HCT116 (cell line): Measurements from ENCODE around the gene CSRP1. TPM values are rescaled to one million over a fixed set of nuclear protein-coding genes. Genes with fewer than 3 reads are reported as not detected.

ENCODE experiments used
- ATAC-seq: fragments of 200-7000 bp; cut with Tn5 transposase; 2 replicates; pipeline ENCODE4 v1.9.1; 2020; ENCODE audit warnings: mild to moderate bottlenecking, moderate library complexity
- BruUV-seq: library from RNA; stranded (reverse); fragments of 400-500 nt; replicated peaks from 2 replicates; lab custom pipeline; 2021; lab: Mats Ljungman, UMichigan
- CTCF ChIA-PET: fragments of 300-600 bp; sonication (Branson Sonifier 250); formaldehyde crosslinking; loops from one replicate; lab custom pipeline; 2021; ENCODE audit warnings: antibody characterized with exemption; lab: Charles Lee
- POLR2A ChIA-PET: fragments of 300-600, 350-600 bp; sonication (Branson Sonifier 250); formaldehyde crosslinking; loops from one replicate; lab custom pipeline; 2021; ENCODE audit warnings: antibody characterized with exemption; lab: Charles Lee
- RAD21 ChIA-PET, 2 experiments: fragments of 300-600 bp; sonication (Branson Sonifier 250); formaldehyde crosslinking; loops; one replicate each; lab custom pipeline; 2023; ENCODE audit warnings: low total read pairs in 2 of 2; ENCODE audit not compliant: uncharacterized antibody in 2 of 2, unreplicated experiment in 2 of 2, low non-redundant PET in 1 of 2; lab: Charles Lee
- DNase-seq: peaks from one replicate; pipeline ENCODE4 v3.0.0-alpha.2; 2010; ENCODE audit warnings: low read depth, low spot score
- H2AFZ ChIP-seq: fragments of 200-600 bp; shearing (Covaris generic), sonication (generic); 2 replicates; pipeline ENCODE4 v1.6.1; 2017; ENCODE audit warnings: low read depth, mixed run types, mixed read lengths, antibody characterized with exemption, low read length; ENCODE audit not compliant: poor library complexity, severe bottlenecking
- H3K27ac ChIP-seq: 2 replicates; pipeline ENCODE4 v1.5.1; 2012; ENCODE audit warnings: low read depth, low read length
- H3K27me3 ChIP-seq: fragments of 200-600 bp; sonication (generic); 2 replicates; pipeline ENCODE4 v1.6.1; 2016; ENCODE audit warnings: mixed run types, low read length, mixed read lengths; ENCODE audit not compliant: insufficient read depth
- H3K36me3 ChIP-seq, 2 experiments: fragments of 200-500 bp in 1 of 2; fragments of 200-600 bp in 1 of 2; sonication (Bioruptor generic) in 1 of 2; sonication (generic) in 1 of 2; 2 replicates each; pipeline versions ENCODE4 v1.5.1 to v1.6.1; 2014 to 2016; ENCODE audit warnings: low read length in 2 of 2, inconsistent platforms in 1 of 2, mixed read lengths in 1 of 2, mixed run types in 1 of 2; ENCODE audit not compliant: insufficient read depth in 2 of 2, control insufficient read depth in 1 of 2
- H3K4me1 ChIP-seq, 2 experiments: fragments of 200-600 bp in 1 of 2; sonication (generic) in 1 of 2; 2 replicates each; pipeline versions ENCODE4 v1.5.1 to v1.6.1; 2012 to 2017; ENCODE audit warnings: low read length in 2 of 2, inconsistent platforms in 1 of 2, mild to moderate bottlenecking in 1 of 2, mixed read lengths in 1 of 2, mixed run types in 1 of 2, moderate library complexity in 1 of 2; ENCODE audit not compliant: insufficient read depth in 2 of 2, control insufficient read depth in 1 of 2
- H3K4me2 ChIP-seq: fragments of 200-600 bp; sonication (generic); 2 replicates; pipeline ENCODE4 v1.6.1; 2017; ENCODE audit warnings: mixed run types, low read length, mixed read lengths
- H3K4me3 ChIP-seq, 2 experiments: fragments of 200-600 bp in 1 of 2; sonication (generic) in 1 of 2; replicated peaks in 1 of 2; 2 replicates each; pipeline ENCODE4 v1.5.1; 2011 to 2016; ENCODE audit warnings: low read length in 2 of 2, control low read depth in 1 of 2, low read depth in 1 of 2, mild to moderate bottlenecking in 1 of 2, mixed read lengths in 1 of 2, mixed run types in 1 of 2
- H3K79me2 ChIP-seq: fragments of 200-600 bp; sonication (generic); 2 replicates; pipeline ENCODE4 v1.6.1; 2017; ENCODE audit warnings: mild to moderate bottlenecking, mixed run types, low read length, moderate library complexity, mixed read lengths; ENCODE audit not compliant: insufficient read depth
- H3K9ac ChIP-seq: fragments of 200-600 bp; sonication (generic); 2 replicates; pipeline ENCODE4 v1.6.1; 2016; ENCODE audit warnings: low read length, mixed read lengths
- H3K9me2 ChIP-seq: fragments of 200-600 bp; sonication (generic), shearing (Covaris generic); 2 replicates; pipeline ENCODE4 v1.6.1; 2017; ENCODE audit warnings: mixed run types, mild to moderate bottlenecking, moderate library complexity; ENCODE audit not compliant: insufficient read depth
- H3K9me3 ChIP-seq, 2 experiments: fragments of 200-500 bp in 1 of 2; fragments of 200-600 bp in 1 of 2; sonication (Bioruptor generic) in 1 of 2; sonication (generic) in 1 of 2; 2 replicates each; pipeline ENCODE4 v1.6.1; 2014 to 2017; ENCODE audit warnings: low read length in 2 of 2, mixed read lengths in 2 of 2, inconsistent platforms in 1 of 2, low read depth in 1 of 2, mild to moderate bottlenecking in 1 of 2, mixed run types in 1 of 2, moderate library complexity in 1 of 2; ENCODE audit not compliant: control insufficient read depth in 1 of 2, insufficient read depth in 1 of 2
- H4K20me1 ChIP-seq: fragments of 200-600 bp; sonication (generic), shearing (Covaris generic); 2 replicates; pipeline ENCODE4 v1.6.1; 2017; ENCODE audit warnings: mixed run types, mild to moderate bottlenecking, moderate library complexity; ENCODE audit not compliant: insufficient read depth
- CEBPB ChIP-seq: IDR thresholded peaks from 2 replicates; pipeline ENCODE4 v1.6.1; 2012; ENCODE audit warnings: low read depth
- CTCF ChIP-seq, 3 experiments: fragments of 200-600 bp in 1 of 3; sonication (generic) in 1 of 3; IDR thresholded peaks in 2 of 3; conservative IDR thresholded peaks in 1 of 3; 2 replicates each; pipeline ENCODE4 v1.5.1; 2012 to 2017; ENCODE audit warnings: low read depth in 2 of 3, low read length in 2 of 3, antibody characterized with exemption in 1 of 3, borderline replicate concordance in 1 of 3, control low read depth in 1 of 3, mild to moderate bottlenecking in 1 of 3, mixed read lengths in 1 of 3, mixed run types in 1 of 3, moderate library complexity in 1 of 3; ENCODE audit not compliant: insufficient read depth in 1 of 3
- EGR1 ChIP-seq: IDR thresholded peaks from 2 replicates; pipeline ENCODE4 v1.6.1; 2012; ENCODE audit warnings: low read depth
- ELF1 ChIP-seq: IDR thresholded peaks from 2 replicates; pipeline ENCODE4 v1.6.1; 2012; ENCODE audit warnings: low read depth, borderline replicate concordance
- EZH2 ChIP-seq: fragments of 200-600 bp; sonication (generic); IDR thresholded peaks from 2 replicates; pipeline ENCODE4 v1.6.1; 2017; ENCODE audit warnings: antibody characterized with exemption, mixed run types
- FOSL1 ChIP-seq: IDR thresholded peaks from 2 replicates; pipeline ENCODE4 v1.6.1; 2012; ENCODE audit warnings: low read depth
- JUND ChIP-seq: IDR thresholded peaks from 2 replicates; pipeline ENCODE4 v1.6.1; 2012
- POLR2A ChIP-seq: IDR thresholded peaks from 2 replicates; pipeline ENCODE4 v1.7.0; 2011; ENCODE audit warnings: borderline replicate concordance; ENCODE audit not compliant: insufficient read depth, insufficient read length; ENCODE audit errors: extremely low read depth
- POLR2AphosphoS5 ChIP-seq: IDR thresholded peaks from 2 replicates; pipeline ENCODE4 v1.6.1; 2011; ENCODE audit warnings: mild to moderate bottlenecking, low read depth, low read length, moderate library complexity
- RAD21 ChIP-seq: IDR thresholded peaks from 2 replicates; pipeline ENCODE4 v1.6.1; 2012; ENCODE audit warnings: low read depth, mild to moderate bottlenecking
- SIN3A ChIP-seq: IDR thresholded peaks from 2 replicates; pipeline ENCODE4 v1.6.1; 2012; ENCODE audit warnings: low read depth
- SP1 ChIP-seq: IDR thresholded peaks from 2 replicates; pipeline ENCODE4 v1.6.1; 2012; ENCODE audit warnings: low read depth
- SRF ChIP-seq: IDR thresholded peaks from 2 replicates; pipeline ENCODE4 v1.6.1; 2012; ENCODE audit warnings: low read depth
- TCF7L2 ChIP-seq: IDR thresholded peaks from 2 replicates; pipeline ENCODE4 v1.7.0; 2011; ENCODE audit warnings: borderline replicate concordance, inconsistent platforms; ENCODE audit not compliant: insufficient read depth, insufficient read length; ENCODE audit errors: extremely low read depth
- YY1 ChIP-seq: IDR thresholded peaks from 2 replicates; pipeline ENCODE4 v1.6.1; 2011; ENCODE audit warnings: low read length, low read depth, moderate library complexity, mild to moderate bottlenecking; ENCODE audit not compliant: insufficient replicate concordance; ENCODE audit errors: extremely low read depth
- ZBTB33 ChIP-seq: IDR thresholded peaks from 2 replicates; pipeline ENCODE4 v1.6.1; 2011; ENCODE audit warnings: mild to moderate bottlenecking, low read length, moderate library complexity; ENCODE audit not compliant: insufficient replicate concordance; ENCODE audit errors: extremely low read depth
- ZFX ChIP-seq: fragments of 450-650 bp; IDR thresholded peaks from 2 replicates; pipeline ENCODE4 v1.6.1; 2017
- ZNF274 ChIP-seq: fragments of 200-500 bp; sonication (Bioruptor generic); IDR thresholded peaks from 2 replicates; pipeline ENCODE4 v1.6.1; 2014; ENCODE audit warnings: mild to moderate bottlenecking, low read depth, low read length, inconsistent platforms
- intact Hi-C: fragments of 100-400 bp; cut with micrococcal nuclease; formaldehyde crosslinking; loops from 2 replicates; pipeline ENCODE4 v1.10.0; 2022
- total RNA-seq: library from RNA; stranded (reverse); gene quantifications from one replicate; pipeline ENCODE4 v1.2.1, GENCODE V29; 2021; ENCODE audit not compliant: unreplicated experiment
- TF ChIP-seq, protein P1 (sequence below): IDR thresholded peaks from 2 replicates; pipeline ENCODE4 v1.6.1; 2012
- TF ChIP-seq, protein P2 (sequence below): IDR thresholded peaks from 2 replicates; pipeline ENCODE4 v1.6.1; 2012; ENCODE audit warnings: low read depth

Gene CSRP1
- total RNA-seq, 1 experiment from 2014 or later: 51.7 TPM

- no peak overlapping the region for H3K4me2 ChIP-seq
- ChIA-PET CTCF (interaction anchor here (2.3 kb wide), 1 partner anchor 25 kb away, joined by 13 read pairs; no protein-coding TSS in a partner anchor), RAD21 (no interaction called here), POLR2A (no interaction called here)
- no peaks in the 10 kb centered on the region for H3K79me2 ChIP-seq
- no TSS peak for BruUV-seq
- H3K9me3 ChIP-seq: no peaks in the 10 kb centered on the region
- H4K20me1 ChIP-seq: no peaks in the 10 kb centered on the region
- H3K9ac ChIP-seq: no peak overlapping the region
- ATAC-seq: no peak
- no peak overlapping the region for H3K27ac ChIP-seq
- peaks cover 13 to 20% of the 10 kb centered on the region in 2 experiments; a peak in 3 of 4 replicates for H3K4me1 ChIP-seq
- intact Hi-C loops: loop anchor here (2.0 kb wide), 1 partner anchor 19 kb away; the partner anchor contains the start of gene CSRP1
- no peak overlapping the region for H2AFZ ChIP-seq
- H3K36me3 ChIP-seq: no peaks in the 10 kb centered on the region; a peak in 1 of 4 replicates
- H3K4me3 ChIP-seq: no peak overlapping the region
- H3K9me2 ChIP-seq: no peaks in the 10 kb centered on the region
- TF ChIP-seq YY1 (no peak), SP1 (no peak), POLR2AphosphoS5 (no peak), RAD21 (no peak), ZFX (no peak), POLR2A (no peak), TCF7L2 (no peak), CEBPB (no peak), FOSL1 (no peak), ZBTB33 (no peak), SIN3A (no peak), EGR1 (no peak), CTCF (IDR thresholded peaks at IDR 0.05 in 2 of 3, conservative IDR thresholded peaks at IDR 0.05 in 1 of 3; ENCODE audit: borderline replicate concordance in 1 of 3, insufficient read depth in 1 of 3, low read depth in 2 of 3, low read length in 2 of 3) (no peak), JUND (no peak), ZNF274 (no peak), SRF (no peak), EZH2 (no peak), ELF1 (no peak)
- TF ChIP-seq, protein P1, sequence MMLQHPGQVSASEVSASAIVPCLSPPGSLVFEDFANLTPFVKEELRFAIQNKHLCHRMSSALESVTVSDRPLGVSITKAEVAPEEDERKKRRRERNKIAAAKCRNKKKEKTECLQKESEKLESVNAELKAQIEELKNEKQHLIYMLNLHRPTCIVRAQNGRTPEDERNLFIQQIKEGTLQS: no peak
- TF ChIP-seq, protein P2, sequence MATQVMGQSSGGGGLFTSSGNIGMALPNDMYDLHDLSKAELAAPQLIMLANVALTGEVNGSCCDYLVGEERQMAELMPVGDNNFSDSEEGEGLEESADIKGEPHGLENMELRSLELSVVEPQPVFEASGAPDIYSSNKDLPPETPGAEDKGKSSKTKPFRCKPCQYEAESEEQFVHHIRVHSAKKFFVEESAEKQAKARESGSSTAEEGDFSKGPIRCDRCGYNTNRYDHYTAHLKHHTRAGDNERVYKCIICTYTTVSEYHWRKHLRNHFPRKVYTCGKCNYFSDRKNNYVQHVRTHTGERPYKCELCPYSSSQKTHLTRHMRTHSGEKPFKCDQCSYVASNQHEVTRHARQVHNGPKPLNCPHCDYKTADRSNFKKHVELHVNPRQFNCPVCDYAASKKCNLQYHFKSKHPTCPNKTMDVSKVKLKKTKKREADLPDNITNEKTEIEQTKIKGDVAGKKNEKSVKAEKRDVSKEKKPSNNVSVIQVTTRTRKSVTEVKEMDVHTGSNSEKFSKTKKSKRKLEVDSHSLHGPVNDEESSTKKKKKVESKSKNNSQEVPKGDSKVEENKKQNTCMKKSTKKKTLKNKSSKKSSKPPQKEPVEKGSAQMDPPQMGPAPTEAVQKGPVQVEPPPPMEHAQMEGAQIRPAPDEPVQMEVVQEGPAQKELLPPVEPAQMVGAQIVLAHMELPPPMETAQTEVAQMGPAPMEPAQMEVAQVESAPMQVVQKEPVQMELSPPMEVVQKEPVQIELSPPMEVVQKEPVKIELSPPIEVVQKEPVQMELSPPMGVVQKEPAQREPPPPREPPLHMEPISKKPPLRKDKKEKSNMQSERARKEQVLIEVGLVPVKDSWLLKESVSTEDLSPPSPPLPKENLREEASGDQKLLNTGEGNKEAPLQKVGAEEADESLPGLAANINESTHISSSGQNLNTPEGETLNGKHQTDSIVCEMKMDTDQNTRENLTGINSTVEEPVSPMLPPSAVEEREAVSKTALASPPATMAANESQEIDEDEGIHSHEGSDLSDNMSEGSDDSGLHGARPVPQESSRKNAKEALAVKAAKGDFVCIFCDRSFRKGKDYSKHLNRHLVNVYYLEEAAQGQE: no peak
- no peak for DNase-seq
- no peaks in the 10 kb centered on the region for H3K27me3 ChIP-seq
Observed at GRCh38 chr1:201487742-201488141, 19.2 kb downstream of the CSRP1 start.
